ENCODE results near the gene PPP1R3E.
"Not testable (repeated sequence)": the region's sequence is repeated elsewhere in the genome, so short reads cannot be mapped to it uniquely, and the experiment has no call there.

Gene PPP1R3E

GRCh38 chr14:23260849-23261248 is 41.8 kb downstream of the PPP1R3E start:
- not testable (repeated sequence) for H3K4me3 ChIP-seq (ENCODE audit: low read depth, low read length); H3K9me3 ChIP-seq (ENCODE audit: control insufficient read depth, insufficient read depth, low read length); H3K27me3 ChIP-seq (ENCODE audit: control insufficient read depth, insufficient read depth, low read length); H3K27ac ChIP-seq (ENCODE audit: low read depth, low read length); H3K4me1 ChIP-seq (ENCODE audit: control insufficient read depth, insufficient read depth, low read length); H3K36me3 ChIP-seq (ENCODE audit: control insufficient read depth, insufficient read depth, low read length); H3K9ac ChIP-seq (ENCODE audit: low read depth, low read length)

GRCh38 chr14:23259426-23259825 is 43.2 kb downstream of the PPP1R3E start:
- Histone ChIP-seq H3K9ac (ENCODE audit: low read depth, low read length) (no peak overlapping the region), H3K27me3 (ENCODE audit: control insufficient read depth, insufficient read depth, low read length) (no peaks in the 10 kb centered on the region; the same call in none of the 2 replicates), H3K4me1 (ENCODE audit: control insufficient read depth, insufficient read depth, low read length) (peaks cover 8% of the 10 kb centered on the region; the same call in 1 of the 2 replicates), H3K4me3 (ENCODE audit: low read depth, low read length) (no peak overlapping the region), H3K9me3 (ENCODE audit: control insufficient read depth, insufficient read depth, low read length) (no peaks in the 10 kb centered on the region), H3K36me3 (ENCODE audit: control insufficient read depth, insufficient read depth, low read length) (no peaks in the 10 kb centered on the region), H3K27ac (ENCODE audit: low read depth, low read length) (no peak overlapping the region)

GRCh38 chr14:23258256-23258655 is 44.4 kb downstream of the PPP1R3E start:
- Histone ChIP-seq H3K9ac (ENCODE audit: low read depth, low read length) (no peak overlapping the region), H3K9me3 (ENCODE audit: control insufficient read depth, insufficient read depth, low read length) (no peaks in the 10 kb centered on the region), H3K4me3 (ENCODE audit: low read depth, low read length) (no peak overlapping the region), H3K4me1 (ENCODE audit: control insufficient read depth, insufficient read depth, low read length) (peaks cover 13% of the 10 kb centered on the region), H3K27me3 (ENCODE audit: control insufficient read depth, insufficient read depth, low read length) (no peaks in the 10 kb centered on the region; the same call in 1 of the 2 replicates), H3K27ac (ENCODE audit: low read depth, low read length) (no peak overlapping the region), H3K36me3 (ENCODE audit: control insufficient read depth, insufficient read depth, low read length) (no peaks in the 10 kb centered on the region)

- H3K4me3 ChIP-seq (ENCODE audit: low read depth, low read length): peak overlapping the region; percentile 44
- H3K9me3 ChIP-seq (ENCODE audit: control insufficient read depth, insufficient read depth, low read length): no peaks in the 10 kb centered on the region
- peak overlapping the region; percentile 77 for H3K9ac ChIP-seq (ENCODE audit: low read depth, low read length)
- peak overlapping the region; percentile 99 for H3K27ac ChIP-seq (ENCODE audit: low read depth, low read length)
- H3K27me3 ChIP-seq (ENCODE audit: control insufficient read depth, insufficient read depth, low read length): no peaks in the 10 kb centered on the region
- no peaks in the 10 kb centered on the region for H3K36me3 ChIP-seq (ENCODE audit: control insufficient read depth, insufficient read depth, low read length)
- H3K4me1 ChIP-seq (ENCODE audit: control insufficient read depth, insufficient read depth, low read length): peaks cover 34% of the 10 kb centered on the region
Observed at GRCh38 chr14:23252420-23253333, 50.0 kb downstream of the PPP1R3E start.

GRCh38 chr14:23252006-23252405 is 50.7 kb downstream of the PPP1R3E start:
- Histone ChIP-seq H3K4me3 (ENCODE audit: low read depth, low read length) (peak overlapping the region; percentile 44), H3K9ac (ENCODE audit: low read depth, low read length) (peak overlapping the region; percentile 77), H3K36me3 (ENCODE audit: control insufficient read depth, insufficient read depth, low read length) (no peaks in the 10 kb centered on the region), H3K27ac (ENCODE audit: low read depth, low read length) (peak overlapping the region; percentile 99), H3K4me1 (ENCODE audit: control insufficient read depth, insufficient read depth, low read length) (peaks cover 34% of the 10 kb centered on the region), H3K9me3 (ENCODE audit: control insufficient read depth, insufficient read depth, low read length) (no peaks in the 10 kb centered on the region), H3K27me3 (ENCODE audit: control insufficient read depth, insufficient read depth, low read length) (no peaks in the 10 kb centered on the region)

GRCh38 chr14:23249824-23250223 is 52.8 kb downstream of the PPP1R3E start:
- Histone ChIP-seq H3K9ac (ENCODE audit: low read depth, low read length) (no peak overlapping the region), H3K4me1 (ENCODE audit: control insufficient read depth, insufficient read depth, low read length) (peaks cover 31% of the 10 kb centered on the region), H3K27ac (ENCODE audit: low read depth, low read length) (no peak overlapping the region), H3K9me3 (ENCODE audit: control insufficient read depth, insufficient read depth, low read length) (no peaks in the 10 kb centered on the region), H3K27me3 (ENCODE audit: control insufficient read depth, insufficient read depth, low read length) (no peaks in the 10 kb centered on the region), H3K36me3 (ENCODE audit: control insufficient read depth, insufficient read depth, low read length) (no peaks in the 10 kb centered on the region), H3K4me3 (ENCODE audit: low read depth, low read length) (no peak overlapping the region)

GRCh38 chr14:23248601-23249000 is 54.1 kb downstream of the PPP1R3E start:
- Histone ChIP-seq H3K27me3 (ENCODE audit: control insufficient read depth, insufficient read depth, low read length) (no peaks in the 10 kb centered on the region), H3K4me1 (ENCODE audit: control insufficient read depth, insufficient read depth, low read length) (peaks cover 30% of the 10 kb centered on the region), H3K36me3 (ENCODE audit: control insufficient read depth, insufficient read depth, low read length) (no peaks in the 10 kb centered on the region), H3K9me3 (ENCODE audit: control insufficient read depth, insufficient read depth, low read length) (no peaks in the 10 kb centered on the region), H3K4me3 (ENCODE audit: low read depth, low read length) (no peak overlapping the region), H3K27ac (ENCODE audit: low read depth, low read length) (no peak overlapping the region), H3K9ac (ENCODE audit: low read depth, low read length) (no peak overlapping the region)
